ENCODE results near the gene PGAM5.

The PGAM5 gene

GRCh38 chr12:132759359-132759758, 48.7 kb downstream of the PGAM5 start:
- DNase-seq (ENCODE audit: low read depth), result no peak
- TF ChIP-seq, protein P1, sequence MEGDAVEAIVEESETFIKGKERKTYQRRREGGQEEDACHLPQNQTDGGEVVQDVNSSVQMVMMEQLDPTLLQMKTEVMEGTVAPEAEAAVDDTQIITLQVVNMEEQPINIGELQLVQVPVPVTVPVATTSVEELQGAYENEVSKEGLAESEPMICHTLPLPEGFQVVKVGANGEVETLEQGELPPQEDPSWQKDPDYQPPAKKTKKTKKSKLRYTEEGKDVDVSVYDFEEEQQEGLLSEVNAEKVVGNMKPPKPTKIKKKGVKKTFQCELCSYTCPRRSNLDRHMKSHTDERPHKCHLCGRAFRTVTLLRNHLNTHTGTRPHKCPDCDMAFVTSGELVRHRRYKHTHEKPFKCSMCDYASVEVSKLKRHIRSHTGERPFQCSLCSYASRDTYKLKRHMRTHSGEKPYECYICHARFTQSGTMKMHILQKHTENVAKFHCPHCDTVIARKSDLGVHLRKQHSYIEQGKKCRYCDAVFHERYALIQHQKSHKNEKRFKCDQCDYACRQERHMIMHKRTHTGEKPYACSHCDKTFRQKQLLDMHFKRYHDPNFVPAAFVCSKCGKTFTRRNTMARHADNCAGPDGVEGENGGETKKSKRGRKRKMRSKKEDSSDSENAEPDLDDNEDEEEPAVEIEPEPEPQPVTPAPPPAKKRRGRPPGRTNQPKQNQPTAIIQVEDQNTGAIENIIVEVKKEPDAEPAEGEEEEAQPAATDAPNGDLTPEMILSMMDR (conservative IDR thresholded peaks at IDR 0.05; ENCODE audit: control insufficient read depth, insufficient read depth, low read depth, low read length), result no peak
- H3K4me3 ChIP-seq (ENCODE audit: control insufficient read depth, low read depth, low read length), result no peak overlapping the region

- peak within 1 kb of the TSS; percentile 76 for H3K4me3 ChIP-seq (ENCODE audit: control insufficient read depth, low read depth, low read length)
- DNase-seq (ENCODE audit: low read depth), result peak; percentile 73
- TF ChIP-seq, protein P1 (conservative IDR thresholded peaks at IDR 0.05; ENCODE audit: control insufficient read depth, insufficient read depth, low read depth, low read length), result no peak
These were observed 50.6 kb downstream of the PGAM5 start, which contains the start of gene ANKLE2 for GRCh38 chr12:132761032-132761920. ANKLE2 (minus strand) TSS chr12:132761832; CDS start chr12:132761798, 34 bp downstream.

DNA sequence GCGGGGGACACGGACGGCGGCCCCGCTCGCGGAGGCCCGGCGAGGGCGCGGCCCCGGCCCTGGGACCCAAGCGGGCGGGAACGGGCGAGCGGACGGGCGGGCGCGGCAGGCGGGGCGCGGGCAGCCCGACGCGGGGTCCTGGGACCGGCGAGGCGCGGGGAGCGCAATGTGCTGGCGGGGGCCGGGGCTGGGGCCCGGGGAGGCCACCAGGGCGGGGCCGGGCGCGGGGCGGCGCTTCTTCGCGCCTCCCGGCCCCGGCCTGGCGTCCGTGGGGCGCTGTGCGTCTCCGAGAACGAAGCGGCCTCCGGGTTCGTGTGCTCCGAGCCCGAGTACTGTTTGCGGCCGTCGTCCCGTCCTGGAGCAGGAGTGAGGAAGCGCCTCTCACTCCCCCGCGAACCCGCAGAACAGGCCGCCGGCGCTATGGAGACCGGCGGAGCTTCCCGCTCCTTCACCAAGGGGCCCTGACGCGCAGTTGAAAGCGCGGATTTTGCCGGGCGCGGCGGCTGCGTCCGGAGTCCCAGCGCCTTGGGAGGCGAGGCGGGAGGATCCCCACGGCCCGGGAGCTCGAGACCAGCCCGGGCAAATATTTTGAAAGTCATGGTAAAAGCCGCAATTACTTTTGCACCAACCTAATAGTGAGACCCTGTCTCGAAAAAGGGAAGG, 51.4 kb downstream of the PGAM5 start:
- peak; percentile 87 for DNase-seq (ENCODE audit: low read depth)
- TF ChIP-seq, protein P1 (conservative IDR thresholded peaks at IDR 0.05; ENCODE audit: control insufficient read depth, insufficient read depth, low read depth, low read length), result no peak
- peak overlapping the region; percentile 58 for H3K4me3 ChIP-seq (ENCODE audit: control insufficient read depth, low read depth, low read length)

DNA sequence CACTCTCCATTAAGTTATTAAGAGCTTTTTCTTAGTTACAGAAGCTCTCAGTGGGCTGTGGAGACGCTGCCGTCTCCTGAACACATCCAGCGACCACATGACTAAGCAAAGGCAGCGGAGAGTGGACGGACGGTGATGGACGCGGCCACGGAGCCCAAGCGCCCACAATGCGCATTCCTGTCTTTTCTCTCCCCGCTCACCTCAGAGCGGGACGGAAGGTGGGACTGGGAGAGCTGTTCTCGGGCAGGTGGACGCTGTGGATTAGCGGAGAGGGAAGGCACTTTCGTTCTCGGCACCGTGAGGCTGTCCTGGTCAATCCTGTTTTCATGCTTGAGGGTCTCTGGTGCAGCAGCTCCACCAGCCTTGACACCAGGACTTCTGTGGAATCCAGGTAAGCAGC, 53.6 kb downstream of the PGAM5 start:
- H3K4me3 ChIP-seq (ENCODE audit: control insufficient read depth, low read depth, low read length), result no peak overlapping the region
- TF ChIP-seq, protein P1 (conservative IDR thresholded peaks at IDR 0.05; ENCODE audit: control insufficient read depth, insufficient read depth, low read depth, low read length), result no peak
- DNase-seq (ENCODE audit: low read depth), result no peak

DNA sequence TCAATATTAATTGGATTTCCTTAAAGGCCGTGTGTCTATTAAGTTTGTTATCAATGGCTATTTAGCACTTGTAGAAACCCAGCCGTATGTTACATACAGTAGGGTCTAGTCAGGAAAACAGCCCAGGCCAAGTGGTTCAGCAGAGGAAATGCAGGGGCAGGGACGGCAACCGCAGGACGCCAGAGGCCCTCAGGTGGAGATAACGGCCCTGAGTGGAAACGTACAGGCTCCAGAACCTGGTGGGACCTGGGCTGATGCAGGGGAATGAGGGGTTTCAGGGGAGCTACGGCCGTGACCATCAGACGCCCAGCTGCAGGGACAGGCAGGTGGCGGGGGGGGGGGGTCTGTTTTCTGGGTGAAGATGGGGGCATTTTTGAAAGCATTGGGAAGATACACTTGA, 54.7 kb downstream of the PGAM5 start:
- TF ChIP-seq, protein P1 (conservative IDR thresholded peaks at IDR 0.05; ENCODE audit: control insufficient read depth, insufficient read depth, low read depth, low read length), result no peak
- no peak for DNase-seq (ENCODE audit: low read depth)
- H3K4me3 ChIP-seq (ENCODE audit: control insufficient read depth, low read depth, low read length), result no peak overlapping the region

DNA sequence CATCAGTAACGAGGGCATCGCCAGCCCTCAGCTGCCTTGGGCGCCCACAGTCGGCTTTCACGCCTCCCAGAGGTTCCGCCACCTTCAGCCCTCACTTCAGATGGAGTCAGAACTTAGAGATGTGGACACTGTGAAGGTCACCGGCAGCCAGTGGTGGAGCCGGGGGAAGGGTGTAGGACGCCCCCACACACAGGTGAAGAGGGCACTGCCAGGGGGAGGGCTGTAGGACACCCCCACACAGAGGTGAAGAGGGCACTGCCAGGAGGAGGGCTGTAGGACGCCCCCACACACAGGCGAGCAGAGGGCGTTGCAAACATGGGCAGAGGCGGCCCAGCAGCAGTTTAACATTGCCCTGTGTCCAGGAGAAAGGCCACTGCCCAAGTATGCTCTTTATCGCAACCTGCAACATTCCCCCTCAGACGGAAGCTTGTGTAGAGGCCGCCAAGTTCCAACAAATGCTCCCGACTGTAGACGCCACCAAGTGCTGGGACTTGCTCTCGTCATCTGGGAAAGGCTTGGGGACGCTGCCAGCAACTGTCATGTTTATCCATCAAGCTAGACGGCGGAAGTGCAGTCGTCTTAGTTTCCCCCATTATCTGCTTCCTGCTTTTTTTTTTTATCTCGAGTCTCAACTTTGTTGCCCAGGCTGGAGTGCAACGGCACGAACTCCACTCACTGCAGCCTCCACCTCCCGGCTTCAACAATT, 55.9 kb downstream of the PGAM5 start:
- TF ChIP-seq, protein P1 (conservative IDR thresholded peaks at IDR 0.05; ENCODE audit: control insufficient read depth, insufficient read depth, low read depth, low read length), result no peak
- H3K4me3 ChIP-seq (ENCODE audit: control insufficient read depth, low read depth, low read length), result no peak overlapping the region
- no peak for DNase-seq (ENCODE audit: low read depth)
